H1 (cell line): ENCODE results near the gene MARK3. TPM values are rescaled to one million over a fixed set of nuclear protein-coding genes. Genes with fewer than 3 reads are reported as not detected.

ENCODE experiments used
- CTCF ChIA-PET: fragments of 300-600 bp; sonication (Branson Sonifier 250); formaldehyde crosslinking; loops from one replicate; lab custom pipeline; 2021; ENCODE audit not compliant: partially characterized antibody; lab: Charles Lee
- POLR2A ChIA-PET: fragments of 300-600 bp; sonication (Branson Sonifier 250); formaldehyde crosslinking; loops from one replicate; lab custom pipeline; 2021; ENCODE audit warnings: inconsistent platforms; ENCODE audit not compliant: partially characterized antibody; lab: Charles Lee
- DNase-seq, 2 experiments: peaks; one replicate each; pipeline versions ENCODE4 v3.0.0 to v3.0.0-alpha.2; 2010 to 2022; ENCODE audit warnings: low spot score in 2 of 2, low read depth in 1 of 2, mixed read lengths in 1 of 2
- FAIRE-seq: peaks from 2 replicates; lab custom pipeline; 2011; peaks lifted over from hg19 to GRCh38; lab: Jason Lieb, UNC
- H2AFZ ChIP-seq: 2 replicates; pipeline ENCODE4 v1.8.1; 2012; ENCODE audit warnings: low read length, inconsistent platforms
- H2AK5ac ChIP-seq: 2 replicates; pipeline ENCODE4 v1.6.1; 2013; ENCODE audit warnings: low read depth, low read length
- H2BK120ac ChIP-seq: replicated peaks from 2 replicates; pipeline ENCODE3; 2013; ENCODE audit warnings: low read depth, low read length, inconsistent platforms
- H2BK12ac ChIP-seq: 2 replicates; pipeline ENCODE4 v1.6.1; 2013; ENCODE audit warnings: low read depth, low read length
- H2BK15ac ChIP-seq: 2 replicates; pipeline ENCODE4 v1.6.1; 2013; ENCODE audit warnings: low read length
- H2BK20ac ChIP-seq: 2 replicates; pipeline ENCODE4 v1.6.1; 2013; ENCODE audit warnings: low read length
- H2BK5ac ChIP-seq: 2 replicates; pipeline ENCODE4 v1.6.1; 2013; ENCODE audit warnings: low read depth, low read length
- H3K14ac ChIP-seq: 2 replicates; pipeline ENCODE4 v1.6.1; 2013; ENCODE audit warnings: inconsistent platforms; ENCODE audit not compliant: insufficient read length
- H3K18ac ChIP-seq: 2 replicates; pipeline ENCODE4 v1.6.1; 2013; ENCODE audit warnings: low read length; ENCODE audit errors: extremely low read depth
- H3K23ac ChIP-seq: 2 replicates; pipeline ENCODE4 v1.6.1; 2013; ENCODE audit warnings: inconsistent platforms; ENCODE audit not compliant: insufficient read length
- H3K23me2 ChIP-seq: 2 replicates; pipeline ENCODE4 v1.6.1; 2013; ENCODE audit warnings: low read depth, low read length
- H3K27ac ChIP-seq: 2 replicates; pipeline ENCODE4 v1.6.1; 2011; ENCODE audit warnings: low read depth, low read length, inconsistent platforms
- H3K27me3 ChIP-seq, 4 experiments: replicated peaks in 1 of 4; 1 replicate in 1 of 4; 2 replicates in 3 of 4; pipeline versions ENCODE4 v1.6.1 to v1.8.1; 2011 to 2013; ENCODE audit warnings: low read length in 3 of 4, mild to moderate bottlenecking in 3 of 4, inconsistent platforms in 2 of 4, mixed read lengths in 2 of 4, moderate library complexity in 1 of 4; ENCODE audit not compliant: control insufficient read depth in 3 of 4, insufficient read depth in 3 of 4; ENCODE audit errors: extremely low read depth in 1 of 4
- H3K36me3 ChIP-seq, 4 experiments: 2 replicates each; pipeline versions ENCODE4 v1.6.1 to v1.8.1; 2011 to 2013; ENCODE audit warnings: mild to moderate bottlenecking in 4 of 4, low read length in 3 of 4, moderate library complexity in 2 of 4, control low read depth in 1 of 4, inconsistent platforms in 1 of 4; ENCODE audit not compliant: insufficient read depth in 4 of 4, control insufficient read depth in 2 of 4
- H3K4ac ChIP-seq: replicated peaks from 2 replicates; pipeline ENCODE3; 2013; ENCODE audit warnings: low read length, low read depth, mixed read lengths, inconsistent platforms; ENCODE audit not compliant: insufficient read length
- H3K4me1 ChIP-seq, 4 experiments: replicated peaks in 1 of 4; 1 replicate in 1 of 4; 2 replicates in 3 of 4; pipeline versions ENCODE4 v1.6.1 to v1.8.1; 2011 to 2013; ENCODE audit warnings: low read length in 3 of 4, inconsistent platforms in 2 of 4, mixed read lengths in 1 of 4; ENCODE audit not compliant: insufficient read depth in 4 of 4, control insufficient read depth in 3 of 4
- H3K4me2 ChIP-seq, 2 experiments: 2 replicates each; pipeline versions ENCODE4 v1.6.1 to v1.8.1; 2011 to 2013; ENCODE audit warnings: low read depth in 2 of 2, low read length in 2 of 2, control low read depth in 1 of 2, inconsistent platforms in 1 of 2, mild to moderate bottlenecking in 1 of 2; ENCODE audit not compliant: insufficient read depth in 1 of 2
- H3K4me3 ChIP-seq, 4 experiments: fragments of 200-600, 300-600 bp in 1 of 4; sonication (generic), shearing (Covaris generic), sonication (Bioruptor Twin) in 1 of 4; 2 replicates each; pipeline versions ENCODE4 v1.5.1 to v1.8.1; 2011 to 2016; ENCODE audit warnings: low read length in 4 of 4, low read depth in 3 of 4, control low read depth in 2 of 4, inconsistent platforms in 2 of 4, mild to moderate bottlenecking in 2 of 4, mixed read lengths in 1 of 4, moderate library complexity in 1 of 4; ENCODE audit not compliant: insufficient read depth in 2 of 4; ENCODE audit errors: extremely low read depth in 1 of 4
- H3K56ac ChIP-seq: replicated peaks from 2 replicates; pipeline ENCODE3; 2013; ENCODE audit warnings: low read depth, mild to moderate bottlenecking, mixed read lengths, low read length, inconsistent platforms; ENCODE audit not compliant: insufficient read length
- H3K79me1 ChIP-seq: 2 replicates; pipeline ENCODE4 v1.6.1; 2013; ENCODE audit warnings: low read depth, low read length, control low read depth
- H3K79me2 ChIP-seq, 2 experiments: 2 replicates each; pipeline versions ENCODE4 v1.6.1 to v1.8.1; 2012 to 2013; ENCODE audit warnings: low read length in 2 of 2, mild to moderate bottlenecking in 2 of 2, inconsistent platforms in 1 of 2; ENCODE audit not compliant: insufficient read depth in 2 of 2, control insufficient read depth in 1 of 2
- H3K9ac ChIP-seq, 4 experiments: replicated peaks in 1 of 4; 1 replicate in 1 of 4; 2 replicates in 3 of 4; pipeline versions ENCODE4 v1.6.1 to v1.8.1; 2011 to 2013; ENCODE audit warnings: low read depth in 3 of 4, low read length in 3 of 4, control low read depth in 2 of 4, mild to moderate bottlenecking in 2 of 4, moderate library complexity in 2 of 4, inconsistent platforms in 1 of 4; ENCODE audit errors: extremely low read depth in 1 of 4
- H3K9me3 ChIP-seq, 2 experiments: 2 replicates each; pipeline versions ENCODE4 v1.6.1 to v1.8.1; 2012 to 2013; ENCODE audit warnings: mild to moderate bottlenecking in 2 of 2, moderate library complexity in 2 of 2, control low read depth in 1 of 2, inconsistent platforms in 1 of 2, low read depth in 1 of 2, low read length in 1 of 2, mixed read lengths in 1 of 2; ENCODE audit not compliant: insufficient read depth in 2 of 2
- H4K20me1 ChIP-seq, 2 experiments: replicated peaks in 1 of 2; 2 replicates each; pipeline versions ENCODE3 to v1.8.1; 2011 to 2013; ENCODE audit warnings: inconsistent platforms in 2 of 2, low read length in 2 of 2, mild to moderate bottlenecking in 1 of 2; ENCODE audit not compliant: insufficient read depth in 2 of 2, control insufficient read depth in 1 of 2
- H4K5ac ChIP-seq: 2 replicates; pipeline ENCODE4 v1.6.1; 2013; ENCODE audit warnings: low read length, low read depth, mixed read lengths, inconsistent platforms; ENCODE audit not compliant: insufficient read length
- H4K8ac ChIP-seq: 2 replicates; pipeline ENCODE4 v1.8.0; 2013; ENCODE audit warnings: mild to moderate bottlenecking, moderate library complexity, low read length, inconsistent platforms; ENCODE audit not compliant: insufficient read depth; ENCODE audit errors: extremely low read depth
- H4K91ac ChIP-seq: replicated peaks from 2 replicates; pipeline ENCODE3; 2013; ENCODE audit warnings: low read length, mixed read lengths, inconsistent platforms; ENCODE audit not compliant: insufficient read length
- ASH2L ChIP-seq: fragments of 200-600, 300-600 bp; sonication (generic); IDR thresholded peaks from one replicate; pipeline ENCODE4 v1.7.1; 2017; ENCODE audit warnings: low read length
- CEBPB ChIP-seq: IDR thresholded peaks from 2 replicates; pipeline ENCODE4 v1.6.1; 2012; ENCODE audit warnings: low read depth, low read length
- CREB1 ChIP-seq: IDR thresholded peaks from 2 replicates; pipeline ENCODE4 v1.6.1; 2012; ENCODE audit warnings: inconsistent platforms
- CTBP2 ChIP-seq: IDR thresholded peaks from 2 replicates; pipeline ENCODE4 v1.7.0; 2011; ENCODE audit warnings: borderline replicate concordance, mild to moderate bottlenecking, moderate library complexity, mixed read lengths, low read length; ENCODE audit not compliant: insufficient read depth, insufficient read length
- E2F6 ChIP-seq: IDR thresholded peaks from 2 replicates; pipeline ENCODE4 v1.6.1; 2012; ENCODE audit warnings: inconsistent platforms
- JUN ChIP-seq: IDR thresholded peaks from 2 replicates; pipeline ENCODE4 v1.6.1; 2011; ENCODE audit warnings: low read depth, mild to moderate bottlenecking, improper control_type of control experiment, low read length
- RAD21 ChIP-seq, 2 experiments: IDR thresholded peaks in 1 of 2; conservative IDR thresholded peaks in 1 of 2; 2 replicates each; pipeline ENCODE4 v1.6.1; 2011; ENCODE audit warnings: low read depth in 2 of 2, low read length in 2 of 2, improper control_type of control experiment in 1 of 2, inconsistent platforms in 1 of 2, mild to moderate bottlenecking in 1 of 2, moderate library complexity in 1 of 2
- RNF2 ChIP-seq: fragments of 200-900, 300-1000 bp; sonication (generic); IDR thresholded peaks from 2 replicates; pipeline ENCODE4 v1.7.1; 2016; ENCODE audit warnings: borderline replicate concordance, low read depth, mild to moderate bottlenecking, antibody characterized with exemption, low read length; ENCODE audit not compliant: poor library complexity, severe bottlenecking; ENCODE audit errors: missing control alignments
- RXRA ChIP-seq: IDR thresholded peaks from 2 replicates; pipeline ENCODE4 v1.6.1; 2011; ENCODE audit warnings: low read depth, mild to moderate bottlenecking, low read length, moderate library complexity; ENCODE audit not compliant: insufficient read depth
- SIN3A ChIP-seq, 2 experiments: IDR thresholded peaks in 1 of 2; conservative IDR thresholded peaks in 1 of 2; 2 replicates each; pipeline ENCODE4 v1.6.1; 2011 to 2012; ENCODE audit warnings: low read length in 2 of 2, improper control_type of control experiment in 1 of 2, low read depth in 1 of 2, mild to moderate bottlenecking in 1 of 2
- SUZ12 ChIP-seq: fragments of 200-600 bp; sonication (generic); IDR thresholded peaks from 2 replicates; pipeline ENCODE4 v1.6.1; 2012; ENCODE audit warnings: mild to moderate bottlenecking, inconsistent platforms, low read length, moderate library complexity, mixed read lengths
- WGBS, 2 experiments: shearing (Covaris generic) in 1 of 2; methylation state at CpG; one replicate each; pipeline versions ENCODE4 v1.1.6 to v1.1.7; 2013 to 2015; ENCODE audit warnings: low lambda C conversion rate in 2 of 2, mixed read lengths in 2 of 2, inconsistent platforms in 1 of 2, low coverage in 1 of 2, missing lambda C conversion rate in 1 of 2; ENCODE audit not compliant: insufficient replicate concordance in 2 of 2, insufficient coverage in 1 of 2, insufficient read length in 1 of 2; ENCODE audit errors: extremely low coverage in 1 of 2, missing lambda C conversion rate in 1 of 2; 5-methylcytosine and 5-hydroxymethylcytosine counted together
- polyA plus RNA-seq, 7 experiments: library from polyadenylated mRNA; depleted of rRNA in 3 of 7; stranded (reverse) in 5 of 7; unstranded in 2 of 7; fragments of >200 nt in 5 of 7; fragments of 200-250 nt in 2 of 7; gene quantifications; 1 replicate in 5 of 7; 2 replicates in 1 of 7; 4 replicates in 1 of 7; pipeline versions ENCODE4 v1.2.1 to v1.2.3, GENCODE V29; 2011 to 2013; ENCODE audit warnings: missing spikeins in 2 of 7, mixed read lengths in 2 of 7
- total RNA-seq: library from RNA; stranded (reverse); fragmentation: NEBNext Ultra II Directional; extraction: Animal tissue kit (Norgen Biotek cat#: 25700); gene quantifications from 2 replicates; pipeline ENCODE4 v1.2.1, GENCODE V29; 2021

The MARK3 gene
- total and polyA plus RNA-seq, 2 of the 8 experiments (the other 6 are each of a cell fraction or from before 2014, with no cell fraction given): 39.4 to 76.9 TPM

GRCh38 chr14:103398427-103399195, 13.4 kb downstream of the MARK3 start:
- WGBS, 2 experiments: 87% methylated on average over 7 of the region's 7 CpGs; no CpG with 5 or more reads in 1 of the 2 experiments
- Histone ChIP-seq H3K4ac (no peak overlapping the region), H3K9ac (no peak overlapping the region), H3K4me2 (no peak overlapping the region), H3K79me2 (peaks cover 36 to 96% of the 10 kb centered on the region in 2 experiments), H2AK5ac (no peak overlapping the region), H3K4me3 (no peak overlapping the region), H3K27me3 (no peaks in the 10 kb centered on the region), H4K8ac (no peak overlapping the region), H2BK15ac (no peak overlapping the region), H4K91ac (no peak overlapping the region), H3K27ac (no peak overlapping the region), H3K4me1 (peaks cover 1 to 16% (median 4%) of the 10 kb centered on the region in 4 experiments; a peak in 4 of 7 replicates), H3K23me2 (no peaks in the 10 kb centered on the region), H4K5ac (no peak overlapping the region), H3K79me1 (peaks cover 7% of the 10 kb centered on the region), H3K14ac (no peak overlapping the region), H2AFZ (no peak overlapping the region), H3K18ac (no peak overlapping the region), H3K9me3 (no peaks in the 10 kb centered on the region; a peak in 1 of 4 replicates), H2BK20ac (no peak overlapping the region), H3K23ac (no peak overlapping the region), H3K36me3 (no peaks in the 10 kb centered on the region), H2BK120ac (no peak overlapping the region), H4K20me1 (peaks cover 14 to 29% of the 10 kb centered on the region in 2 experiments), H2BK5ac (no peak overlapping the region), H2BK12ac (no peak overlapping the region), H3K56ac (no peak overlapping the region)
- DNase-seq (no peak), FAIRE-seq (no peak)
- ChIA-PET CTCF (no interaction called here), POLR2A (no interaction called here)
- no peak for TF ChIP-seq RXRA
- no peak for TF ChIP-seq CREB1
- TF ChIP-seq RAD21 (IDR thresholded peaks at IDR 0.05 in 1 of 2, conservative IDR thresholded peaks at IDR 0.05 in 1 of 2; ENCODE audit: low read depth in 2 of 2, low read length in 2 of 2): no peak
- TF ChIP-seq CEBPB: no peak
- TF ChIP-seq JUN: no peak
- TF ChIP-seq CTBP2: no peak
- no peak for TF ChIP-seq ASH2L
- no peak for TF ChIP-seq SIN3A (conservative IDR thresholded peaks at IDR 0.05 in 1 of 2, IDR thresholded peaks at IDR 0.05 in 1 of 2; ENCODE audit: low read depth in 1 of 2, low read length in 2 of 2)
- TF ChIP-seq SUZ12: no peak
- TF ChIP-seq E2F6: no peak
- no peak for TF ChIP-seq RNF2
